Measurements from ENCODE around the gene MAP3K10. TPM values are rescaled to one million over a fixed set of nuclear protein-coding genes. Genes with fewer than 3 reads are reported as not detected.
"Not testable (repeated sequence)": the region's sequence is repeated elsewhere in the genome, so short reads cannot be mapped to it uniquely, and the experiment has no call there.

The MAP3K10 gene
- polyA plus RNA-seq, 1 of the 3 experiments (the other 2 are of a cell fraction) = 10.7 TPM

- no peaks in the 10 kb centered on the region for H3K36me3 ChIP-seq (replicated peaks in 1 of 2; ENCODE audit: control insufficient read depth in 1 of 2, insufficient read depth in 2 of 2, low read length in 1 of 2)
- H3K27me3 ChIP-seq (ENCODE audit: insufficient read depth) = no peaks in the 10 kb centered on the region
- H3K9me3 ChIP-seq = no peaks in the 10 kb centered on the region
- POLR2A ChIA-PET = no interaction called here
- CTCF ChIA-PET = interaction anchor here (1.0 kb wide), 1 partner anchor 73 kb away, joined by 3 read pairs; the partner anchor contains the start of gene TTC9B
- H4K20me1 ChIP-seq (ENCODE audit: insufficient read depth) = no peaks in the 10 kb centered on the region
- no peak overlapping the region for H3K9ac ChIP-seq
- peaks cover 0 to 4% of the 10 kb centered on the region in 2 experiments; a peak in 1 of 4 replicates for H3K4me1 ChIP-seq (ENCODE audit: control insufficient read depth in 1 of 2, insufficient read depth in 2 of 2, low read depth in 1 of 2, low read length in 1 of 2)
- no peaks in the 10 kb centered on the region for H3K79me2 ChIP-seq (ENCODE audit: insufficient read depth)
- TF ChIP-seq CHD2 (IDR thresholded peaks at IDR 0.05; ENCODE audit: low read length, partially characterized antibody) (no peak), FOXJ3 (CRISPR knock-in tag; IDR thresholded peaks at IDR 0.05) (no peak), MAX (IDR thresholded peaks at IDR 0.05; ENCODE audit: low read depth) (no peak), RFX5 (IDR thresholded peaks at IDR 0.05; ENCODE audit: low read length) (no peak), USF2 (IDR thresholded peaks at IDR 0.05; ENCODE audit: borderline replicate concordance, low read depth, low read length) (no peak), NRF1 (IDR thresholded peaks at IDR 0.05; ENCODE audit: low read depth, low read length) (no peak), FOSL2 (IDR thresholded peaks at IDR 0.05; ENCODE audit: borderline replicate concordance, low read depth) (no peak), ELF1 (IDR thresholded peaks at IDR 0.05) (no peak), SMC3 (IDR thresholded peaks at IDR 0.05; ENCODE audit: low read depth, low read length) (no peak), ZBTB33 (IDR thresholded peaks at IDR 0.05; ENCODE audit: borderline replicate concordance, low read depth) (no peak), RXRA (IDR thresholded peaks at IDR 0.05; ENCODE audit: borderline replicate concordance, low read depth) (no peak), JUND (IDR thresholded peaks at IDR 0.05) (no peak), EZH2phosphoT487 (IDR thresholded peaks at IDR 0.05; ENCODE audit: borderline replicate concordance, low read depth) (no peak), GATA2 (CRISPR knock-in tag; IDR thresholded peaks at IDR 0.05) (no peak), TAF1 (IDR thresholded peaks at IDR 0.05; ENCODE audit: borderline replicate concordance, low read depth, low read length) (no peak), PBX3 (IDR thresholded peaks at IDR 0.05) (no peak)
- no peak overlapping the region for H3K27ac ChIP-seq (ENCODE audit: low read depth in 2 of 2, low read length in 1 of 2)
- H3K4me2 ChIP-seq = no peak overlapping the region
- no peak for DNase-seq
- H2AFZ ChIP-seq (ENCODE audit: low read depth) = no peak overlapping the region
- H3K4me3 ChIP-seq (ENCODE audit: low read depth in 2 of 2, low read length in 1 of 2) = no peak overlapping the region
- WGBS (ENCODE audit: low lambda C conversion rate) = 66% methylated on average over 5 of the region's 5 CpGs
- H3K9me2 ChIP-seq = no peaks in the 10 kb centered on the region
- no peaks in the 10 kb centered on the region for H3F3A ChIP-seq (replicated peaks; ENCODE audit: insufficient read depth)
Observed at GRCh38 chr19:40144947-40145748, 46.1 kb upstream of the MAP3K10 start.

- DNase-seq; H3K9me3 ChIP-seq; H3F3A ChIP-seq (replicated peaks; ENCODE audit: insufficient read depth); H3K79me2 ChIP-seq (ENCODE audit: insufficient read depth); H3K4me3 ChIP-seq (ENCODE audit: low read depth in 2 of 2, low read length in 1 of 2); H3K4me1 ChIP-seq (ENCODE audit: control insufficient read depth in 1 of 2, insufficient read depth in 2 of 2, low read depth in 1 of 2, low read length in 1 of 2); H3K9me2 ChIP-seq; H2AFZ ChIP-seq (ENCODE audit: low read depth); H3K27me3 ChIP-seq (ENCODE audit: insufficient read depth); H3K36me3 ChIP-seq (replicated peaks in 1 of 2; ENCODE audit: control insufficient read depth in 1 of 2, insufficient read depth in 2 of 2, low read length in 1 of 2); H3K27ac ChIP-seq (ENCODE audit: low read depth in 2 of 2, low read length in 1 of 2); POLR2A ChIA-PET; H3K4me2 ChIP-seq; H4K20me1 ChIP-seq (ENCODE audit: insufficient read depth); H3K9ac ChIP-seq: not testable (repeated sequence)
- CTCF ChIA-PET = interaction anchor here (1.0 kb wide), 1 partner anchor 72 kb away, joined by 3 read pairs; the partner anchor contains the start of gene TTC9B
- WGBS (ENCODE audit: low lambda C conversion rate) = 64% methylated on average over 6 of the region's 6 CpGs
Observed at GRCh38 chr19:40145749-40146029, 45.5 kb upstream of the MAP3K10 start.

Data from SK-N-SH (cell line).